SH-SY5Y (cell line): Measurements from ENCODE around the gene PFKL.

ENCODE experiments used
- GATA2 ChIP-seq: IDR thresholded peaks from 2 replicates; pipeline ENCODE4 v1.6.1; 2011; ENCODE audit warnings: mild to moderate bottlenecking, low read depth, low read length
- GATA3 ChIP-seq: IDR thresholded peaks from 2 replicates; pipeline ENCODE4 v1.6.1; 2011; ENCODE audit warnings: low read depth, mild to moderate bottlenecking, low read length, moderate library complexity

Gene PFKL

GRCh38 chr21:44348861-44349260, 49.0 kb downstream of the PFKL start:
- TF ChIP-seq GATA2 (no peak), GATA3 (no peak)

GRCh38 chr21:44349416-44349846, 49.6 kb downstream of the PFKL start:
- TF ChIP-seq GATA2 (no peak), GATA3 (no peak)

- TF ChIP-seq GATA3 (no peak), GATA2 (no peak)
These were observed 50.3 kb downstream of the PFKL start for GRCh38 chr21:44349847-44350772.

DNA sequence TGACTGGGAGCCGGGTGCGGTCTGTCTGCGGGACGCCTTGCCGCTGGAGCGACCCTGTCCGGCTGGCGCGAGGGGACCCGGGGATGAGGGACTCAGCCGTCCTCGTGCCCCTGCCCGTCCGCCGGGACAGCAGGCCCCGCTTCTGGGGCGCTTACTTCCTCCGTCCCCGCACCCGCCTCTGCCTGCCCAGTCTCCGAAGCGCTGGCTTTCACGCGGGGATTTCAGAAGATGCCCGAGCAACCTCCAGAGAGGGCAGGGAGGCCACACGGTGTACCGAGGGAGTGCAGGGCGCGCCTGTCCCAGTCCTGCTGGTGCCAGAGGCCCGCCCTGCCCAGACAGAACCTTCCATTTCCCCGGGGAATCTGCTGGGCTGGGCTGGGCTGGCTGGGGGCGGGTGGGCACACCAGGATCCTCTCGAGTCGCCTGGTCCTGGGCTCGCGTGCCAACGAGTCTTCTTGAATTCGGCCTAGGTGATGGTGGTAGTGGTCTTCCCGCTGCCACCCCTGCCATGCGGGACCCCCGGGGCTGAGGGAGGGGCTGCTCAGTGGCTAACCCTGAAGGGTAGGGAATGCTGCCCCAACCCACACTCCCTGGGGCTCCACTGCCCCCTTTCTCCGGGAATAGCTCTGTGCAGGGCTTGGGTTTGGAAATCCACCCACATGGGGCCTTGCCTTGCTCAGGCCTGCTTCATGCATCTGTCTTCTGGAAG, 51.1 kb downstream of the PFKL start:
- no peak for TF ChIP-seq GATA3
- no peak for TF ChIP-seq GATA2

- TF ChIP-seq GATA3 (no peak), GATA2 (no peak)
These were observed 51.8 kb downstream of the PFKL start for GRCh38 chr21:44351535-44352252.

- TF ChIP-seq GATA2 (no peak), GATA3 (no peak)
These were observed 52.5 kb downstream of the PFKL start for GRCh38 chr21:44352253-44352860.

DNA sequence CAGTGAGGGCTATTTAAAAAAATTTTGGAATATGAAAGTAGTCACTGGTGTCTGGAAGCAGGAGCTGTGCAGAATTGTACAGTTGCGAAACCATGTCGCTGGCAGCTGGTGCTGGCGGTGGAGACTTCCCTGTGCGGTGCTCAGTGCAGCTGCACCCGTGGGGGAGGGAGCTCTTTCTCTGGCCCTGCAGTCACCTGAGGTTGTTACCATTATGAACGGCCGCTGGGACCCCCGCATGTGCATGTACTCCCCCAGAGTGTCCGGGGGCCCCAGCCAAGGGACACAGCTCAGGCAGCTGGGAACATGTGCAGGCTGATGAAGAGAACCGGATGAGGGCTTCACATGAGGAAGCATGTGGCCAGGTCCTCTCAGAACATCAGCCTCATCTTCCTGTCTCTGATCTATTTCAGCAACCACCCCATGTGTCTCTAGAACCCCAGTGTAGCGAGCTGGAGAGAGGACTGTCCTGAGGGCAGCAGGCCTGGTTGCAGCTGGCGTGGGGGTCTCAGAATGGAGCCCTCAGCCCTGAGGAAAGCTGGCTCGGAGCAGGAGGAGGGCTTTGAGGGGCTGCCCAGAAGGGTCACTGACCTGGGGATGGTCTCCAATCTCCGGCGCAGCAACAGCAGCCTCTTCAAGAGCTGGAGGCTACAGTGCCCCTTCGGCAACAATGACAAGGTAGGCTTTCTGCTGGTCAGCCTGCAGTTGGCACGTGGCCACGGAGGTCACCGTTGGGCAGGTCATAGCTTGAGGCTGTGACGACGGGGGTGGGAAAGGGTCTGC, 53.5 kb downstream of the PFKL start, which contains the start of gene TRPM2:
Gene TRPM2, plus strand, starts transcription at position 431 of the 780 bp plus-strand sequence. Its CDS starts 80 bp downstream, at position 511.
- TF ChIP-seq GATA3 = no peak
- TF ChIP-seq GATA2 = no peak

DNA sequence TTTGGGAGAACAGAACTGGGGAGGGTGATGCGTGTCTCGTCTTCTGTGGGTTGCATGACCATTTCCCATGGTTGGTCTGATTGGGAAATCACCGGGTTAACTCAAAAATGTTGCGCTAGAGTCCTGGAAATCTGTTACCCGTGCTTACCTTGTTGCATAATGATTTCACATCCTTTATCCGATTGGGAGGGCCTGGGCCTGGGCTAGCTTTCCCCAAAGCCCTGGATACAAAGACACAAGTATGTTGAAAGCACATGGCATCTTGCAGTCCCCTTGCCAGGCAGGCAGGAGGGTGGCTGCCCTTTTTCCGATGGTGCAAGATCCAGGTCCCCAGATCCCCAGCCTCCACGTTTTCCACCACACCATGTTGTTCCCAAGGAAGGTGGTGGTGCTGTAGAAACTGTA, 54.1 kb downstream of the PFKL start:
- TF ChIP-seq GATA3 (no peak), GATA2 (no peak)

- TF ChIP-seq GATA3 = no peak
- TF ChIP-seq GATA2 = no peak
These were observed 55.2 kb downstream of the PFKL start for GRCh38 chr21:44354775-44355771.

DNA sequence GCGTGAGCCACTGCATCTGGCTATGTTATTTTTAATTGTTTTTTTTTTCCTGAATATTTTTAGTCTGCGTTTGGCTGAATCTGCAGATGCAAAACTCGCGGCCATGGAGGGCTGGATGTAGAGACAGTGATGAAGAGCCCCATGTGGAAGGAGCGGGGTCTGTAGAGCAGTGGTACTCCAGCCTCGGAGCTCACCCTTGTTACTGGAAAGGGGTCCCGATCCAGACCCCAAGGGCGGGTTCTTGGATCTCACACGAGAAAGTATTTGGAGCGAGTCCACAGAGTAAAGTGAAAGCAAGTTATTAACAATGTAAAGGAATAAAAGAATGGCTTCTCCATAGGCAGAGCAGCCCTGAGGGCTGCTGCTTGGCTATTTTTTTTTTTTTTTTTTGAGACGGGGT, 56.3 kb downstream of the PFKL start:
- TF ChIP-seq GATA2 (no peak), GATA3 (no peak)

DNA sequence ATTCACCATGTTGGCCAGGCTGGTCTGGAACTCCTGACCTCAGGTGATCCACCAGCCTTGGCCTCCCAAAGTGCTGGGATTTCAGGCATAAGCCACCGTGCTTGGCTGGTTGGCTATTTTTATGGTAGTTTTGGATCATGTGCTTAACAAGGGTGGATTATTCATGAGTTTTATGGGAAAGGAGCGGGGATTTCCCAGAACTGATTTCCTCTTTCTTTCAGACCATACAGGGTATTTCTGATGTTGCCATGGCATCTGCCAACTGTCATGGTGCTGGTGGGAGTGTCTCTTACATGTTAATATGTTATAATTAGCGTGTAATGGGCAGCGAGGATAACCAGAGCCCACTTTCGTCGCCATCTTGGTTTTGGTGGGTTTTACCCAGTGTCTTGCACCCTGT, 56.8 kb downstream of the PFKL start:
- TF ChIP-seq GATA2 = no peak
- no peak for TF ChIP-seq GATA3

DNA sequence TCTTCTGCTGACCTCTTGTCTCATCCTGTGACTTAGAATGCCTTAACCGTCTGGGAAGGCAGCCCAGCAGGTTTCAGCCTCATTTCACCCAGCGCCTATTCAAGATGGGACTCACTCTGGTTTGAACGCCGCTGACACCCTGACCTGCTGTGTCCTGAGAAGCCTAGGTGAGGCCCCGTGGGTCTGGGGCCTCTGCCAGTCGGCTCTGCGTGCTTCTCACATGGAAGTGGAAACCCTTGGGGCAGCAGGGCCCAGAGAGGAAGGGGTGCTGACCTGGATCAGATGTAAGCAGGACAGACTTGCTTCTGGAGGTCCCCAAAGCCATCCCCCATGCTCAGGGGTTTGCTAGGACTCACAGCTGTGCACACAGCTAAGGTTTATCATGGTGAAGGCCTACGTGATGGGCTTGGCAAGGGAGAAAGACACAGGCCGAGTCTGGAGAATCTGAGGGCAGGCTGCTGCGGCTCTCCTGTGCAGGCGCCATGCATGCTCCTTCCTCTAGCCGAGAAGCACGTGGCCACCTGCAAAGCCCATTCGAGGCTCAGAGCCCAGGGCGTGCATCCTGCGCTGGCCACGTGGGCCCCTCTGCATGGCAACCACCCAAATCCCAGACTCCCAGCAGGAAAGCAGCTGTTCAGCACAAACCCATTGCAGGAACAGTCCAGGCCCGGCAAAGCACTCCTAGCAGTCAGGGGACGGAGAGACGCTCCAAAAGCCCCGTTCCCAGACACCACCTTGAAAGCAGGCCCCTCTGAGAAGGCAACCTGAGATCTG, 57.4 kb downstream of the PFKL start:
- no peak for TF ChIP-seq GATA3
- TF ChIP-seq GATA2 = no peak
